Peyer's patch (tissue), 4 donors: Measurements from ENCODE around the gene ZNF845.

Experiments
- CTCF ChIP-seq, 6 experiments: fragments of 450-650 bp in 4 of 6; fragments of 200-600 bp in 2 of 6; sonication (generic) in 1 of 6; IDR thresholded peaks; one replicate each; pipeline ENCODE4 v1.5.1; 2017 to 2019; ENCODE audit warnings: antibody characterized with exemption in 6 of 6, mild to moderate bottlenecking in 3 of 6, moderate library complexity in 1 of 6
- POLR2A ChIP-seq, 2 donors: fragments of 450-650 bp; IDR thresholded peaks; one replicate each; pipeline ENCODE4 v1.5.1; 2017; ENCODE audit warnings: antibody characterized with exemption in 2 of 2, mild to moderate bottlenecking in 2 of 2, moderate library complexity in 2 of 2

- TF ChIP-seq CTCF (IDR thresholded peaks at IDR 0.05) (no peak), POLR2A (IDR thresholded peaks at IDR 0.05) (no peak)
Measured at GRCh38 chr19:53357821-53358581, 24.5 kb downstream of the ZNF845 start.
